WTC11 (cell line): ENCODE data around the gene HSDL1. TPM values are rescaled to one million over a fixed set of nuclear protein-coding genes. Genes with fewer than 3 reads are reported as not detected.

Source experiments
- ATAC-seq: fragments of 200-7000 bp; cut with Tn5 transposase; 2 replicates; pipeline ENCODE4 v1.10.0; 2021; ENCODE audit warnings: mild to moderate bottlenecking, moderate library complexity
- CTCF ChIA-PET: fragments of 300-600 bp; sonication (Branson Sonifier 250); formaldehyde crosslinking; loops from one replicate; lab custom pipeline; 2021; ENCODE audit warnings: antibody characterized with exemption; lab: Charles Lee
- POLR2A ChIA-PET: fragments of 350-600 bp; sonication (Branson Sonifier 250); formaldehyde crosslinking; loops from one replicate; lab custom pipeline; 2021; ENCODE audit warnings: antibody characterized with exemption; lab: Charles Lee
- DNase-seq: peaks from one replicate; pipeline ENCODE4 v3.0.0; 2021; ENCODE audit warnings: low spot score
- H3K27ac Mint-ChIP-seq: 2 replicates; pipeline ENCODE4 v1.8.0; 2021; ENCODE audit warnings: mixed read lengths
- H3K27me3 Mint-ChIP-seq: 2 replicates; pipeline ENCODE4 v1.8.0; 2021; ENCODE audit warnings: low read depth, mild to moderate bottlenecking, moderate library complexity, mixed read lengths
- H3K36me3 Mint-ChIP-seq: 2 replicates; pipeline ENCODE4 v1.8.0; 2021; ENCODE audit warnings: mixed read lengths
- H3K4me1 Mint-ChIP-seq: 2 replicates; pipeline ENCODE4 v1.8.0; 2022; ENCODE audit warnings: mixed read lengths
- H3K4me3 Mint-ChIP-seq: 2 replicates; pipeline ENCODE4 v1.8.0; 2021; ENCODE audit warnings: mild to moderate bottlenecking, moderate library complexity, mixed read lengths
- H3K9me3 Mint-ChIP-seq: 2 replicates; pipeline ENCODE4 v1.8.0; 2021; ENCODE audit warnings: mixed read lengths
- CBFB ChIP-seq: sonication (generic); formaldehyde crosslinking; IDR thresholded peaks from 2 replicates; pipeline ENCODE4 v1.8.1; 2022; ENCODE audit warnings: mild to moderate bottlenecking, low read depth, missing genetic modification reagents
- CREB1 ChIP-seq: sonication (generic); formaldehyde crosslinking; IDR thresholded peaks from 2 replicates; pipeline ENCODE4 v1.8.0; 2023; ENCODE audit warnings: mild to moderate bottlenecking, missing genetic modification reagents
- EMX1 ChIP-seq: fragments of 250-450 bp; sonication (Bioruptor Pico); IDR thresholded peaks from 2 replicates; pipeline ENCODE4 v1.8.0; 2021; ENCODE audit warnings: mild to moderate bottlenecking
- ESRRA ChIP-seq: sonication (generic); formaldehyde crosslinking; IDR thresholded peaks from 2 replicates; pipeline ENCODE4 v1.8.1; 2022; ENCODE audit warnings: mild to moderate bottlenecking, missing genetic modification reagents, borderline replicate concordance
- GABPB1 ChIP-seq: sonication (generic); formaldehyde crosslinking; IDR thresholded peaks from 2 replicates; pipeline ENCODE4 v1.8.1; 2023; ENCODE audit warnings: mild to moderate bottlenecking, missing genetic modification reagents
- MYBL2 ChIP-seq: sonication (generic); formaldehyde crosslinking; IDR thresholded peaks from 2 replicates; pipeline ENCODE4 v1.8.1; 2023; ENCODE audit warnings: mild to moderate bottlenecking, moderate library complexity, missing genetic modification reagents
- RORB ChIP-seq: fragments of 250-450 bp; sonication (Bioruptor Pico); IDR thresholded peaks from 2 replicates; pipeline ENCODE4 v1.9.0; 2021; ENCODE audit warnings: mild to moderate bottlenecking
- SOX15 ChIP-seq: fragments of 250-450 bp; sonication (Bioruptor Pico); IDR thresholded peaks from 2 replicates; pipeline ENCODE4 v1.9.0; 2021; ENCODE audit warnings: mild to moderate bottlenecking
- TEAD4 ChIP-seq: sonication (generic); formaldehyde crosslinking; IDR thresholded peaks from 2 replicates; pipeline ENCODE4 v1.8.0; 2022; ENCODE audit warnings: mild to moderate bottlenecking, missing genetic modification reagents
- TP53 ChIP-seq: sonication (generic); formaldehyde crosslinking; IDR thresholded peaks from 2 replicates; pipeline ENCODE4 v1.8.1; 2023; ENCODE audit warnings: mild to moderate bottlenecking, missing genetic modification reagents
- ZNF416 ChIP-seq: fragments of 250-450 bp; sonication (Bioruptor Pico); IDR thresholded peaks from 2 replicates; pipeline ENCODE4 v1.9.0; 2021; ENCODE audit warnings: mild to moderate bottlenecking, inconsistent platforms
- total RNA-seq: library from RNA; stranded (reverse); gene quantifications from 3 replicates; pipeline ENCODE4 v1.2.3, GENCODE V29; 2021
- TF ChIP-seq, protein P1 (sequence below): sonication (generic); formaldehyde crosslinking; IDR thresholded peaks from 2 replicates; pipeline ENCODE4 v1.8.1; 2022; ENCODE audit warnings: low read depth, missing genetic modification reagents, borderline replicate concordance
- TF ChIP-seq, protein P2 (sequence below): sonication (generic); formaldehyde crosslinking; IDR thresholded peaks from 2 replicates; pipeline ENCODE4 v1.8.1; 2023; ENCODE audit warnings: mild to moderate bottlenecking, missing genetic modification reagents, borderline replicate concordance
- TF ChIP-seq, protein P3 (sequence below): fragments of 250-450 bp; sonication (Bioruptor Pico); IDR thresholded peaks from 2 replicates; pipeline ENCODE4 v1.9.0; 2021; ENCODE audit warnings: moderate library complexity, mild to moderate bottlenecking, inconsistent platforms, borderline replicate concordance
- TF ChIP-seq, protein P4 (sequence below): sonication (generic); formaldehyde crosslinking; IDR thresholded peaks from 2 replicates; pipeline ENCODE4 v1.8.0; 2022; ENCODE audit warnings: mild to moderate bottlenecking, missing genetic modification reagents
- TF ChIP-seq, protein P5 (sequence below): sonication (generic); formaldehyde crosslinking; IDR thresholded peaks from 2 replicates; pipeline ENCODE4 v1.8.1; 2023; ENCODE audit warnings: mild to moderate bottlenecking, missing genetic modification reagents
- TF ChIP-seq, protein P6 (sequence below): sonication (generic); formaldehyde crosslinking; IDR thresholded peaks from 2 replicates; pipeline ENCODE4 v1.8.1; 2023; ENCODE audit warnings: mild to moderate bottlenecking, missing genetic modification reagents, moderate library complexity
- TF ChIP-seq, protein P7 (sequence below): fragments of 250-450 bp; sonication (Bioruptor Pico); IDR thresholded peaks from 2 replicates; pipeline ENCODE4 v1.9.0; 2021; ENCODE audit warnings: mild to moderate bottlenecking, borderline replicate concordance
- TF ChIP-seq, protein P8 (sequence below): sonication (generic); formaldehyde crosslinking; IDR thresholded peaks from 2 replicates; pipeline ENCODE4 v1.8.0; 2023; ENCODE audit warnings: mild to moderate bottlenecking, missing genetic modification reagents

Gene HSDL1
- total RNA-seq, 1 experiment from 2014 or later, result 48.6 TPM

DNA sequence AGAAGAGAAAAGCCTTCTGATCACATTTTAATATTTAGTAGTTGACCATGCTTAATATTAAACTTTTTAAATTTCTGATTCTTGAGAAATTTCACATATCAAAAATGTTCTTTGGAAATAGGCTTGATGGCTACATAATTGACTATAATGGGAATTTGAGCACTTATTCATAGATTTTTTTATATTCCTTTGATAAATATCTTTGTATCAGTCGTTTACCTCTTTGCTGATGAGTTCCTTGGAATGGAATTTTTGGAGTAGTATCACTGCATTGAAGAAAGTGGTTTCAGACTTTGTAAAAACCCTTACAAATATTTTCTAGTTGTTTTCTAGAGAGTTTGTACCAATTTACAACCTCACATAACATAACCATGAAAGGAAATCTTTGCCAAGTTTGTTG, 14.8 kb upstream of the HSDL1 start (continued):
- no peak for TF ChIP-seq TP53 (CRISPR knock-in tag)
- no peak for TF ChIP-seq ZNF416 (CRISPR knock-in tag)
- no peak for TF ChIP-seq ESRRA (CRISPR knock-in tag)
- no peak for TF ChIP-seq SOX15

DNA sequence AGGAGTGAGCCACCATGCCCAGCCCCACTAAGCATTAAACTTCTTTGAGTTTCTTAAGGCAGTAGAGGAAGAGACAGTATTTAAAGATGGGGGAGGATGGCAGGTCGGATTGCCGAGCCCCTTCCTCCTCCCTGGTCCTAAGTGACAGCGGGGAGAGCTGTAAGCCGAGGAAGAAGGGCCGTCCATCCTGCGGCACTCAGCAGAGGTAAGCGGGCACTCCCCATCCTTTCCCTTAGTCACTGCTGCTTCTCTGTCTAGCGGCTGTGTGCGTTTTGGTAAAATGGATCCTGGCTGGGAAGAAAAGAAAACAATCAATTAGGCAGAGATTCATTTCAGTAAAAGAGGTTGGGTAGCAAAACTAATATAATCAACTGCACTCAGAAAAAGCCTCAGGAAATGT, 14.0 kb upstream of the HSDL1 start:
- H3K4me3 Mint-ChIP-seq, result no peak overlapping the region
- peak; percentile 39; the same call in 1 of the 2 replicates for ATAC-seq
- H3K4me1 Mint-ChIP-seq, result no peaks in the 10 kb centered on the region
- no peak for DNase-seq
- peaks cover 2% of the 10 kb centered on the region for H3K27me3 Mint-ChIP-seq
- H3K9me3 Mint-ChIP-seq, result no peaks in the 10 kb centered on the region
- TF ChIP-seq GABPB1 (CRISPR knock-in tag) (no peak), CBFB (no peak), RORB (no peak), CREB1 (CRISPR knock-in tag) (no peak), EMX1 (CRISPR knock-in tag) (no peak), TEAD4 (CRISPR knock-in tag) (no peak), MYBL2 (CRISPR knock-in tag) (no peak)
- TF ChIP-seq, protein P1, sequence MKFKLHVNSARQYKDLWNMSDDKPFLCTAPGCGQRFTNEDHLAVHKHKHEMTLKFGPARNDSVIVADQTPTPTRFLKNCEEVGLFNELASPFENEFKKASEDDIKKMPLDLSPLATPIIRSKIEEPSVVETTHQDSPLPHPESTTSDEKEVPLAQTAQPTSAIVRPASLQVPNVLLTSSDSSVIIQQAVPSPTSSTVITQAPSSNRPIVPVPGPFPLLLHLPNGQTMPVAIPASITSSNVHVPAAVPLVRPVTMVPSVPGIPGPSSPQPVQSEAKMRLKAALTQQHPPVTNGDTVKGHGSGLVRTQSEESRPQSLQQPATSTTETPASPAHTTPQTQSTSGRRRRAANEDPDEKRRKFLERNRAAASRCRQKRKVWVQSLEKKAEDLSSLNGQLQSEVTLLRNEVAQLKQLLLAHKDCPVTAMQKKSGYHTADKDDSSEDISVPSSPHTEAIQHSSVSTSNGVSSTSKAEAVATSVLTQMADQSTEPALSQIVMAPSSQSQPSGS (CRISPR knock-in tag), result no peak
- TF ChIP-seq, protein P2, sequence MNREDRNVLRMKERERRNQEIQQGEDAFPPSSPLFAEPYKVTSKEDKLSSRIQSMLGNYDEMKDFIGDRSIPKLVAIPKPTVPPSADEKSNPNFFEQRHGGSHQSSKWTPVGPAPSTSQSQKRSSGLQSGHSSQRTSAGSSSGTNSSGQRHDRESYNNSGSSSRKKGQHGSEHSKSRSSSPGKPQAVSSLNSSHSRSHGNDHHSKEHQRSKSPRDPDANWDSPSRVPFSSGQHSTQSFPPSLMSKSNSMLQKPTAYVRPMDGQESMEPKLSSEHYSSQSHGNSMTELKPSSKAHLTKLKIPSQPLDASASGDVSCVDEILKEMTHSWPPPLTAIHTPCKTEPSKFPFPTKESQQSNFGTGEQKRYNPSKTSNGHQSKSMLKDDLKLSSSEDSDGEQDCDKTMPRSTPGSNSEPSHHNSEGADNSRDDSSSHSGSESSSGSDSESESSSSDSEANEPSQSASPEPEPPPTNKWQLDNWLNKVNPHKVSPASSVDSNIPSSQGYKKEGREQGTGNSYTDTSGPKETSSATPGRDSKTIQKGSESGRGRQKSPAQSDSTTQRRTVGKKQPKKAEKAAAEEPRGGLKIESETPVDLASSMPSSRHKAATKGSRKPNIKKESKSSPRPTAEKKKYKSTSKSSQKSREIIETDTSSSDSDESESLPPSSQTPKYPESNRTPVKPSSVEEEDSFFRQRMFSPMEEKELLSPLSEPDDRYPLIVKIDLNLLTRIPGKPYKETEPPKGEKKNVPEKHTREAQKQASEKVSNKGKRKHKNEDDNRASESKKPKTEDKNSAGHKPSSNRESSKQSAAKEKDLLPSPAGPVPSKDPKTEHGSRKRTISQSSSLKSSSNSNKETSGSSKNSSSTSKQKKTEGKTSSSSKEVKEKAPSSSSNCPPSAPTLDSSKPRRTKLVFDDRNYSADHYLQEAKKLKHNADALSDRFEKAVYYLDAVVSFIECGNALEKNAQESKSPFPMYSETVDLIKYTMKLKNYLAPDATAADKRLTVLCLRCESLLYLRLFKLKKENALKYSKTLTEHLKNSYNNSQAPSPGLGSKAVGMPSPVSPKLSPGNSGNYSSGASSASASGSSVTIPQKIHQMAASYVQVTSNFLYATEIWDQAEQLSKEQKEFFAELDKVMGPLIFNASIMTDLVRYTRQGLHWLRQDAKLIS (CRISPR knock-in tag), result no peak
- TF ChIP-seq, protein P3, sequence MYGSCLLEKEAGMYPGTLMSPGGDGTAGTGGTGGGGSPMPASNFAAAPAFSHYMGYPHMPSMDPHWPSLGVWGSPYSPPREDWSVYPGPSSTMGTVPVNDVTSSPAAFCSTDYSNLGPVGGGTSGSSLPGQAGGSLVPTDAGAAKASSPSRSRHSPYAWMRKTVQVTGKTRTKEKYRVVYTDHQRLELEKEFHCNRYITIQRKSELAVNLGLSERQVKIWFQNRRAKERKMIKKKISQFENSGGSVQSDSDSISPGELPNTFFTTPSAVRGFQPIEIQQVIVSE (CRISPR knock-in tag), result no peak
- TF ChIP-seq, protein P4, sequence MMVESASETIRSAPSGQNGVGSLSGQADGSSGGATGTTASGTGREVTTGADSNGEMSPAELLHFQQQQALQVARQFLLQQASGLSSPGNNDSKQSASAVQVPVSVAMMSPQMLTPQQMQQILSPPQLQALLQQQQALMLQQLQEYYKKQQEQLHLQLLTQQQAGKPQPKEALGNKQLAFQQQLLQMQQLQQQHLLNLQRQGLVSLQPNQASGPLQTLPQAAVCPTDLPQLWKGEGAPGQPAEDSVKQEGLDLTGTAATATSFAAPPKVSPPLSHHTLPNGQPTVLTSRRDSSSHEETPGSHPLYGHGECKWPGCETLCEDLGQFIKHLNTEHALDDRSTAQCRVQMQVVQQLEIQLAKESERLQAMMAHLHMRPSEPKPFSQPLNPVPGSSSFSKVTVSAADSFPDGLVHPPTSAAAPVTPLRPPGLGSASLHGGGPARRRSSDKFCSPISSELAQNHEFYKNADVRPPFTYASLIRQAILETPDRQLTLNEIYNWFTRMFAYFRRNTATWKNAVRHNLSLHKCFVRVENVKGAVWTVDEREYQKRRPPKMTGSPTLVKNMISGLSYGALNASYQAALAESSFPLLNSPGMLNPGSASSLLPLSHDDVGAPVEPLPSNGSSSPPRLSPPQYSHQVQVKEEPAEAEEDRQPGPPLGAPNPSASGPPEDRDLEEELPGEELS, result no peak
- TF ChIP-seq, protein P5, sequence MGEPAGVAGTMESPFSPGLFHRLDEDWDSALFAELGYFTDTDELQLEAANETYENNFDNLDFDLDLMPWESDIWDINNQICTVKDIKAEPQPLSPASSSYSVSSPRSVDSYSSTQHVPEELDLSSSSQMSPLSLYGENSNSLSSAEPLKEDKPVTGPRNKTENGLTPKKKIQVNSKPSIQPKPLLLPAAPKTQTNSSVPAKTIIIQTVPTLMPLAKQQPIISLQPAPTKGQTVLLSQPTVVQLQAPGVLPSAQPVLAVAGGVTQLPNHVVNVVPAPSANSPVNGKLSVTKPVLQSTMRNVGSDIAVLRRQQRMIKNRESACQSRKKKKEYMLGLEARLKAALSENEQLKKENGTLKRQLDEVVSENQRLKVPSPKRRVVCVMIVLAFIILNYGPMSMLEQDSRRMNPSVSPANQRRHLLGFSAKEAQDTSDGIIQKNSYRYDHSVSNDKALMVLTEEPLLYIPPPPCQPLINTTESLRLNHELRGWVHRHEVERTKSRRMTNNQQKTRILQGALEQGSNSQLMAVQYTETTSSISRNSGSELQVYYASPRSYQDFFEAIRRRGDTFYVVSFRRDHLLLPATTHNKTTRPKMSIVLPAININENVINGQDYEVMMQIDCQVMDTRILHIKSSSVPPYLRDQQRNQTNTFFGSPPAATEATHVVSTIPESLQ (CRISPR knock-in tag), result no peak
- TF ChIP-seq, protein P6, sequence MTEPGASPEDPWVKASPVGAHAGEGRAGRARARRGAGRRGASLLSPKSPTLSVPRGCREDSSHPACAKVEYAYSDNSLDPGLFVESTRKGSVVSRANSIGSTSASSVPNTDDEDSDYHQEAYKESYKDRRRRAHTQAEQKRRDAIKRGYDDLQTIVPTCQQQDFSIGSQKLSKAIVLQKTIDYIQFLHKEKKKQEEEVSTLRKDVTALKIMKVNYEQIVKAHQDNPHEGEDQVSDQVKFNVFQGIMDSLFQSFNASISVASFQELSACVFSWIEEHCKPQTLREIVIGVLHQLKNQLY (CRISPR knock-in tag), result no peak
- TF ChIP-seq, protein P7, sequence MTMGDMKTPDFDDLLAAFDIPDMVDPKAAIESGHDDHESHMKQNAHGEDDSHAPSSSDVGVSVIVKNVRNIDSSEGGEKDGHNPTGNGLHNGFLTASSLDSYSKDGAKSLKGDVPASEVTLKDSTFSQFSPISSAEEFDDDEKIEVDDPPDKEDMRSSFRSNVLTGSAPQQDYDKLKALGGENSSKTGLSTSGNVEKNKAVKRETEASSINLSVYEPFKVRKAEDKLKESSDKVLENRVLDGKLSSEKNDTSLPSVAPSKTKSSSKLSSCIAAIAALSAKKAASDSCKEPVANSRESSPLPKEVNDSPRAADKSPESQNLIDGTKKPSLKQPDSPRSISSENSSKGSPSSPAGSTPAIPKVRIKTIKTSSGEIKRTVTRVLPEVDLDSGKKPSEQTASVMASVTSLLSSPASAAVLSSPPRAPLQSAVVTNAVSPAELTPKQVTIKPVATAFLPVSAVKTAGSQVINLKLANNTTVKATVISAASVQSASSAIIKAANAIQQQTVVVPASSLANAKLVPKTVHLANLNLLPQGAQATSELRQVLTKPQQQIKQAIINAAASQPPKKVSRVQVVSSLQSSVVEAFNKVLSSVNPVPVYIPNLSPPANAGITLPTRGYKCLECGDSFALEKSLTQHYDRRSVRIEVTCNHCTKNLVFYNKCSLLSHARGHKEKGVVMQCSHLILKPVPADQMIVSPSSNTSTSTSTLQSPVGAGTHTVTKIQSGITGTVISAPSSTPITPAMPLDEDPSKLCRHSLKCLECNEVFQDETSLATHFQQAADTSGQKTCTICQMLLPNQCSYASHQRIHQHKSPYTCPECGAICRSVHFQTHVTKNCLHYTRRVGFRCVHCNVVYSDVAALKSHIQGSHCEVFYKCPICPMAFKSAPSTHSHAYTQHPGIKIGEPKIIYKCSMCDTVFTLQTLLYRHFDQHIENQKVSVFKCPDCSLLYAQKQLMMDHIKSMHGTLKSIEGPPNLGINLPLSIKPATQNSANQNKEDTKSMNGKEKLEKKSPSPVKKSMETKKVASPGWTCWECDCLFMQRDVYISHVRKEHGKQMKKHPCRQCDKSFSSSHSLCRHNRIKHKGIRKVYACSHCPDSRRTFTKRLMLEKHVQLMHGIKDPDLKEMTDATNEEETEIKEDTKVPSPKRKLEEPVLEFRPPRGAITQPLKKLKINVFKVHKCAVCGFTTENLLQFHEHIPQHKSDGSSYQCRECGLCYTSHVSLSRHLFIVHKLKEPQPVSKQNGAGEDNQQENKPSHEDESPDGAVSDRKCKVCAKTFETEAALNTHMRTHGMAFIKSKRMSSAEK (CRISPR knock-in tag), result no peak
- TF ChIP-seq, protein P8, sequence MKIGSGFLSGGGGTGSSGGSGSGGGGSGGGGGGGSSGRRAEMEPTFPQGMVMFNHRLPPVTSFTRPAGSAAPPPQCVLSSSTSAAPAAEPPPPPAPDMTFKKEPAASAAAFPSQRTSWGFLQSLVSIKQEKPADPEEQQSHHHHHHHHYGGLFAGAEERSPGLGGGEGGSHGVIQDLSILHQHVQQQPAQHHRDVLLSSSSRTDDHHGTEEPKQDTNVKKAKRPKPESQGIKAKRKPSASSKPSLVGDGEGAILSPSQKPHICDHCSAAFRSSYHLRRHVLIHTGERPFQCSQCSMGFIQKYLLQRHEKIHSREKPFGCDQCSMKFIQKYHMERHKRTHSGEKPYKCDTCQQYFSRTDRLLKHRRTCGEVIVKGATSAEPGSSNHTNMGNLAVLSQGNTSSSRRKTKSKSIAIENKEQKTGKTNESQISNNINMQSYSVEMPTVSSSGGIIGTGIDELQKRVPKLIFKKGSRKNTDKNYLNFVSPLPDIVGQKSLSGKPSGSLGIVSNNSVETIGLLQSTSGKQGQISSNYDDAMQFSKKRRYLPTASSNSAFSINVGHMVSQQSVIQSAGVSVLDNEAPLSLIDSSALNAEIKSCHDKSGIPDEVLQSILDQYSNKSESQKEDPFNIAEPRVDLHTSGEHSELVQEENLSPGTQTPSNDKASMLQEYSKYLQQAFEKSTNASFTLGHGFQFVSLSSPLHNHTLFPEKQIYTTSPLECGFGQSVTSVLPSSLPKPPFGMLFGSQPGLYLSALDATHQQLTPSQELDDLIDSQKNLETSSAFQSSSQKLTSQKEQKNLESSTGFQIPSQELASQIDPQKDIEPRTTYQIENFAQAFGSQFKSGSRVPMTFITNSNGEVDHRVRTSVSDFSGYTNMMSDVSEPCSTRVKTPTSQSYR, result no peak
- CTCF ChIA-PET, result interaction anchor here (0.9 kb wide), 1 partner anchor 28 kb away, joined by 4 read pairs; the partner anchor contains the start of gene TAF1C
- POLR2A ChIA-PET, result no interaction called here
- H3K27ac Mint-ChIP-seq, result no peak overlapping the region
- H3K36me3 Mint-ChIP-seq, result no peaks in the 10 kb centered on the region
